Measurements from ENCODE around the gene FHOD1. TPM values are rescaled to one million over a fixed set of nuclear protein-coding genes. Genes with fewer than 3 reads are reported as not detected.

Gene FHOD1
- total and polyA plus RNA-seq, 2 of the 13 experiments (the other 11 are each of a cell fraction or from before 2014, with no cell fraction given), result 20.0 to 20.8 TPM

GRCh38 chr16:67183627-67184452 lies 63.4 kb downstream of the FHOD1 start, which contains the start of gene MATCAP1 (continued):
- TF ChIP-seq DDIT3 (CRISPR knock-in tag; IDR thresholded peaks at IDR 0.05) (no peak), ZNF792 (CRISPR knock-in tag; IDR thresholded peaks at IDR 0.05) (peak; percentile 71; the same call in 1 of the 2 replicates), ZMAT3 (CRISPR knock-in tag; conservative IDR thresholded peaks at IDR 0.05) (no peak; the same call in 1 of the 2 replicates), MED13 (CRISPR knock-in tag; IDR thresholded peaks at IDR 0.05) (no peak), ZNF17 (CRISPR knock-in tag; IDR thresholded peaks at IDR 0.05) (no peak), SMARCE1 (IDR thresholded peaks at IDR 0.05; ENCODE audit: borderline replicate concordance) (no peak), IRF2 (CRISPR knock-in tag; IDR thresholded peaks at IDR 0.05) (peak; percentile 85; the same call in 1 of the 2 replicates), ZNF335 (CRISPR knock-in tag; IDR thresholded peaks at IDR 0.05) (no peak; the same call in 1 of the 2 replicates), ZNF407 (CRISPR knock-in tag; IDR thresholded peaks at IDR 0.05; ENCODE audit: not compliant biosample characterization) (peak; percentile 92), DMAP1 (CRISPR knock-in tag; IDR thresholded peaks at IDR 0.05) (peak; percentile 75; the same call in 1 of the 2 replicates), ZBTB21 (CRISPR knock-in tag; IDR thresholded peaks at IDR 0.05) (peak; percentile 90), KLF6 (CRISPR knock-in tag; IDR thresholded peaks at IDR 0.05) (no peak), GTF2F1 (IDR thresholded peaks at IDR 0.05; ENCODE audit: low read length) (no peak), DNMT3B (CRISPR knock-in tag; conservative IDR thresholded peaks at IDR 0.05) (no peak), ZSCAN25 (CRISPR knock-in tag; IDR thresholded peaks at IDR 0.05) (peak; percentile 77; the same call in 1 of the 2 replicates), MTF1 (CRISPR knock-in tag; IDR thresholded peaks at IDR 0.05) (no peak), ZNF251 (CRISPR knock-in tag; IDR thresholded peaks at IDR 0.05) (no peak), TMF1 (CRISPR knock-in tag; IDR thresholded peaks at IDR 0.05; ENCODE audit: low read depth) (peak; percentile 88), BRCA1 (CRISPR knock-in tag; IDR thresholded peaks at IDR 0.05) (no peak), NFYB (CRISPR knock-in tag; IDR thresholded peaks at IDR 0.05) (peak; percentile 96), ZNF782 (CRISPR knock-in tag; IDR thresholded peaks at IDR 0.05; ENCODE audit: borderline replicate concordance) (peak; percentile 93; the same call in 1 of the 2 replicates), SRSF9 (IDR thresholded peaks at IDR 0.05; ENCODE audit: borderline replicate concordance, insufficient read depth, low read depth, low read length, poor library complexity, severe bottlenecking) (no peak), THAP8 (CRISPR knock-in tag; IDR thresholded peaks at IDR 0.05; ENCODE audit: borderline replicate concordance) (no peak)
